WTC11 (cell line): ENCODE measurements around the gene NFAM1. TPM values are rescaled to one million over a fixed set of nuclear protein-coding genes. Genes with fewer than 3 reads are reported as not detected.

Experiments used
- ATAC-seq: fragments of 200-7000 bp; cut with Tn5 transposase; 2 replicates; pipeline ENCODE4 v1.10.0; 2021; ENCODE audit warnings: mild to moderate bottlenecking, moderate library complexity
- CTCF ChIA-PET: fragments of 300-600 bp; sonication (Branson Sonifier 250); formaldehyde crosslinking; loops from one replicate; lab custom pipeline; 2021; ENCODE audit warnings: antibody characterized with exemption; lab: Charles Lee
- POLR2A ChIA-PET: fragments of 350-600 bp; sonication (Branson Sonifier 250); formaldehyde crosslinking; loops from one replicate; lab custom pipeline; 2021; ENCODE audit warnings: antibody characterized with exemption; lab: Charles Lee
- DNase-seq: peaks from one replicate; pipeline ENCODE4 v3.0.0; 2021; ENCODE audit warnings: low spot score
- H3K27ac Mint-ChIP-seq: 2 replicates; pipeline ENCODE4 v1.8.0; 2021; ENCODE audit warnings: mixed read lengths
- H3K27me3 Mint-ChIP-seq: 2 replicates; pipeline ENCODE4 v1.8.0; 2021; ENCODE audit warnings: low read depth, mild to moderate bottlenecking, moderate library complexity, mixed read lengths
- H3K36me3 Mint-ChIP-seq: 2 replicates; pipeline ENCODE4 v1.8.0; 2021; ENCODE audit warnings: mixed read lengths
- H3K4me1 Mint-ChIP-seq: 2 replicates; pipeline ENCODE4 v1.8.0; 2022; ENCODE audit warnings: mixed read lengths
- H3K4me3 Mint-ChIP-seq: 2 replicates; pipeline ENCODE4 v1.8.0; 2021; ENCODE audit warnings: mild to moderate bottlenecking, moderate library complexity, mixed read lengths
- H3K9me3 Mint-ChIP-seq: 2 replicates; pipeline ENCODE4 v1.8.0; 2021; ENCODE audit warnings: mixed read lengths
- ATF3 ChIP-seq: sonication (generic); formaldehyde crosslinking; conservative IDR thresholded peaks from 2 replicates; pipeline ENCODE4 v1.8.1; 2022; ENCODE audit warnings: mild to moderate bottlenecking, missing genetic modification reagents
- CBFB ChIP-seq: sonication (generic); formaldehyde crosslinking; IDR thresholded peaks from 2 replicates; pipeline ENCODE4 v1.8.1; 2022; ENCODE audit warnings: mild to moderate bottlenecking, low read depth, missing genetic modification reagents
- CREM ChIP-seq: sonication (generic); formaldehyde crosslinking; IDR thresholded peaks from 2 replicates; pipeline ENCODE4 v1.8.1; 2022; ENCODE audit warnings: mild to moderate bottlenecking, missing genetic modification reagents, moderate library complexity
- ELF4 ChIP-seq: sonication (generic); formaldehyde crosslinking; IDR thresholded peaks from 2 replicates; pipeline ENCODE4 v1.8.1; 2022; ENCODE audit warnings: low read depth, mild to moderate bottlenecking, moderate library complexity, missing genetic modification reagents
- EMX1 ChIP-seq: fragments of 250-450 bp; sonication (Bioruptor Pico); IDR thresholded peaks from 2 replicates; pipeline ENCODE4 v1.8.0; 2021; ENCODE audit warnings: mild to moderate bottlenecking
- ESRRA ChIP-seq: sonication (generic); formaldehyde crosslinking; IDR thresholded peaks from 2 replicates; pipeline ENCODE4 v1.8.1; 2022; ENCODE audit warnings: mild to moderate bottlenecking, missing genetic modification reagents, borderline replicate concordance
- JAZF1 ChIP-seq: fragments of 250-450 bp; sonication (Bioruptor Pico); IDR thresholded peaks from 2 replicates; pipeline ENCODE4 v1.9.0; 2021; ENCODE audit warnings: moderate library complexity, mild to moderate bottlenecking, inconsistent platforms
- MYBL2 ChIP-seq: sonication (generic); formaldehyde crosslinking; IDR thresholded peaks from 2 replicates; pipeline ENCODE4 v1.8.1; 2023; ENCODE audit warnings: mild to moderate bottlenecking, moderate library complexity, missing genetic modification reagents
- NFYB ChIP-seq: sonication (generic); formaldehyde crosslinking; conservative IDR thresholded peaks from 2 replicates; pipeline ENCODE4 v1.8.0; 2022; ENCODE audit warnings: low read depth, missing genetic modification reagents
- NR2C2 ChIP-seq: sonication (generic); formaldehyde crosslinking; IDR thresholded peaks from 2 replicates; pipeline ENCODE4 v1.8.0; 2022; ENCODE audit warnings: mild to moderate bottlenecking, missing genetic modification reagents
- OVOL2 ChIP-seq: fragments of 250-450 bp; sonication (Bioruptor Pico); IDR thresholded peaks from 2 replicates; pipeline ENCODE4 v1.9.0; 2021; ENCODE audit warnings: mild to moderate bottlenecking, borderline replicate concordance
- PREB ChIP-seq: sonication (generic); formaldehyde crosslinking; IDR thresholded peaks from 2 replicates; pipeline ENCODE4 v1.8.1; 2022; ENCODE audit warnings: mild to moderate bottlenecking, missing genetic modification reagents, moderate library complexity, borderline replicate concordance
- SMAD4 ChIP-seq: sonication (generic); formaldehyde crosslinking; IDR thresholded peaks from 2 replicates; pipeline ENCODE4 v1.8.0; 2022; ENCODE audit warnings: mild to moderate bottlenecking, missing genetic modification reagents
- ZNF138 ChIP-seq: sonication (generic); formaldehyde crosslinking; conservative IDR thresholded peaks from 2 replicates; pipeline ENCODE4 v1.8.1; 2022; ENCODE audit warnings: mild to moderate bottlenecking, moderate library complexity, missing genetic modification reagents
- ZNF232 ChIP-seq: sonication (generic); formaldehyde crosslinking; IDR thresholded peaks from 2 replicates; pipeline ENCODE4 v1.8.0; 2022; ENCODE audit warnings: mild to moderate bottlenecking, missing genetic modification reagents
- ZNF423 ChIP-seq: fragments of 250-450 bp; sonication (Bioruptor Pico); IDR thresholded peaks from 2 replicates; pipeline ENCODE4 v2.1.2; 2022; ENCODE audit warnings: mild to moderate bottlenecking, moderate library complexity
- ZNF671 ChIP-seq: fragments of 250-450 bp; sonication (Bioruptor Pico); IDR thresholded peaks from 2 replicates; pipeline ENCODE4 v1.8.0; 2021; ENCODE audit warnings: mild to moderate bottlenecking
- total RNA-seq: library from RNA; stranded (reverse); gene quantifications from 3 replicates; pipeline ENCODE4 v1.2.3, GENCODE V29; 2021
- TF ChIP-seq, protein P1 (sequence below): sonication (generic); formaldehyde crosslinking; IDR thresholded peaks from 2 replicates; pipeline ENCODE4 v1.8.1; 2023; ENCODE audit warnings: mild to moderate bottlenecking, missing genetic modification reagents, moderate library complexity
- TF ChIP-seq, protein P2 (sequence below): fragments of 250-450 bp; sonication (Bioruptor Pico); IDR thresholded peaks from 2 replicates; pipeline ENCODE4 v2.1.2; 2022; ENCODE audit warnings: mild to moderate bottlenecking, moderate library complexity
- TF ChIP-seq, protein P3 (sequence below): sonication (generic); formaldehyde crosslinking; IDR thresholded peaks from 2 replicates; pipeline ENCODE4 v1.8.0; 2022; ENCODE audit warnings: mild to moderate bottlenecking, missing genetic modification reagents
- TF ChIP-seq, protein P4 (sequence below): fragments of 250-450 bp; sonication (Bioruptor Pico); IDR thresholded peaks from 2 replicates; pipeline ENCODE4 v1.9.0; 2021; ENCODE audit warnings: mild to moderate bottlenecking, borderline replicate concordance

NFAM1 gene
- total RNA-seq, 1 experiment from 2014 or later = 1.6 TPM

- TF ChIP-seq, protein P1, sequence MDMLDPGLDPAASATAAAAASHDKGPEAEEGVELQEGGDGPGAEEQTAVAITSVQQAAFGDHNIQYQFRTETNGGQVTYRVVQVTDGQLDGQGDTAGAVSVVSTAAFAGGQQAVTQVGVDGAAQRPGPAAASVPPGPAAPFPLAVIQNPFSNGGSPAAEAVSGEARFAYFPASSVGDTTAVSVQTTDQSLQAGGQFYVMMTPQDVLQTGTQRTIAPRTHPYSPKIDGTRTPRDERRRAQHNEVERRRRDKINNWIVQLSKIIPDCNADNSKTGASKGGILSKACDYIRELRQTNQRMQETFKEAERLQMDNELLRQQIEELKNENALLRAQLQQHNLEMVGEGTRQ (CRISPR knock-in tag) = 0 out of 2 replicates have a peak, but pooled peaks have one; percentile 16
- TF ChIP-seq ZNF138 = no peak
- no peak for TF ChIP-seq NR2C2 (CRISPR knock-in tag)
- TF ChIP-seq ZNF423 (CRISPR knock-in tag) = peak; percentile 93
- TF ChIP-seq ATF3 (CRISPR knock-in tag) = no peak
- TF ChIP-seq ESRRA (CRISPR knock-in tag) = no peak
- TF ChIP-seq JAZF1 (CRISPR knock-in tag) = no peak
- TF ChIP-seq MYBL2 (CRISPR knock-in tag) = no peak
- TF ChIP-seq ZNF232 (CRISPR knock-in tag) = no peak
- TF ChIP-seq, all 79 proteins: peak for 4
These were observed 66.9 kb downstream of the NFAM1 start (continued) for GRCh38 chr22:42365111-42365865.

- Mint-ChIP-seq H3K4me3 (peak overlapping the region; percentile 86), H3K4me1 (peaks cover 50% of the 10 kb centered on the region), H3K9me3 (no peaks in the 10 kb centered on the region), H3K27ac (peak overlapping the region; percentile 73), H3K27me3 (peaks cover 5% of the 10 kb centered on the region; the same call in 1 of the 2 replicates), H3K36me3 (peaks cover 3% of the 10 kb centered on the region; the same call in 1 of the 2 replicates)
- ChIA-PET CTCF (interaction anchor here (0.8 to 2.7 kb wide), 9 partner anchors 10 to 439 kb away, joined by 3 to 12 read pairs (median 5); partner anchors contain the start of gene TNFRSF13C), POLR2A (interaction anchor here (1.0 kb wide), 1 partner anchor 75 kb away, joined by 3 read pairs; no protein-coding TSS in a partner anchor)
- TF ChIP-seq PREB (CRISPR knock-in tag) = no peak
- no peak for TF ChIP-seq CREM (CRISPR knock-in tag)
- TF ChIP-seq OVOL2 = no peak
- TF ChIP-seq ELF4 = no peak
- TF ChIP-seq, protein P2, sequence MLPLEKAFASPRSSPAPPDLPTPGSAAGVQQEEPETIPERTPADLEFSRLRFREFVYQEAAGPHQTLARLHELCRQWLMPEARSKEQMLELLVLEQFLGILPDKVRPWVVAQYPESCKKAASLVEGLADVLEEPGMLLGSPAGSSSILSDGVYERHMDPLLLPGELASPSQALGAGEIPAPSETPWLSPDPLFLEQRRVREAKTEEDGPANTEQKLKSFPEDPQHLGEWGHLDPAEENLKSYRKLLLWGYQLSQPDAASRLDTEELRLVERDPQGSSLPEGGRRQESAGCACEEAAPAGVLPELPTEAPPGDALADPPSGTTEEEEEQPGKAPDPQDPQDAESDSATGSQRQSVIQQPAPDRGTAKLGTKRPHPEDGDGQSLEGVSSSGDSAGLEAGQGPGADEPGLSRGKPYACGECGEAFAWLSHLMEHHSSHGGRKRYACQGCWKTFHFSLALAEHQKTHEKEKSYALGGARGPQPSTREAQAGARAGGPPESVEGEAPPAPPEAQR (CRISPR knock-in tag) = no peak
- no peak for TF ChIP-seq EMX1 (CRISPR knock-in tag)
- no peak for TF ChIP-seq ZNF671
- TF ChIP-seq, protein P3, sequence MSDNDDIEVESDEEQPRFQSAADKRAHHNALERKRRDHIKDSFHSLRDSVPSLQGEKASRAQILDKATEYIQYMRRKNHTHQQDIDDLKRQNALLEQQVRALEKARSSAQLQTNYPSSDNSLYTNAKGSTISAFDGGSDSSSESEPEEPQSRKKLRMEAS = no peak; the same call in 1 of the 2 replicates
- no peak for TF ChIP-seq CBFB (CRISPR knock-in tag)
- TF ChIP-seq JAZF1 (CRISPR knock-in tag) = no peak
- TF ChIP-seq SMAD4 (CRISPR knock-in tag) = no peak
- TF ChIP-seq, protein P4, sequence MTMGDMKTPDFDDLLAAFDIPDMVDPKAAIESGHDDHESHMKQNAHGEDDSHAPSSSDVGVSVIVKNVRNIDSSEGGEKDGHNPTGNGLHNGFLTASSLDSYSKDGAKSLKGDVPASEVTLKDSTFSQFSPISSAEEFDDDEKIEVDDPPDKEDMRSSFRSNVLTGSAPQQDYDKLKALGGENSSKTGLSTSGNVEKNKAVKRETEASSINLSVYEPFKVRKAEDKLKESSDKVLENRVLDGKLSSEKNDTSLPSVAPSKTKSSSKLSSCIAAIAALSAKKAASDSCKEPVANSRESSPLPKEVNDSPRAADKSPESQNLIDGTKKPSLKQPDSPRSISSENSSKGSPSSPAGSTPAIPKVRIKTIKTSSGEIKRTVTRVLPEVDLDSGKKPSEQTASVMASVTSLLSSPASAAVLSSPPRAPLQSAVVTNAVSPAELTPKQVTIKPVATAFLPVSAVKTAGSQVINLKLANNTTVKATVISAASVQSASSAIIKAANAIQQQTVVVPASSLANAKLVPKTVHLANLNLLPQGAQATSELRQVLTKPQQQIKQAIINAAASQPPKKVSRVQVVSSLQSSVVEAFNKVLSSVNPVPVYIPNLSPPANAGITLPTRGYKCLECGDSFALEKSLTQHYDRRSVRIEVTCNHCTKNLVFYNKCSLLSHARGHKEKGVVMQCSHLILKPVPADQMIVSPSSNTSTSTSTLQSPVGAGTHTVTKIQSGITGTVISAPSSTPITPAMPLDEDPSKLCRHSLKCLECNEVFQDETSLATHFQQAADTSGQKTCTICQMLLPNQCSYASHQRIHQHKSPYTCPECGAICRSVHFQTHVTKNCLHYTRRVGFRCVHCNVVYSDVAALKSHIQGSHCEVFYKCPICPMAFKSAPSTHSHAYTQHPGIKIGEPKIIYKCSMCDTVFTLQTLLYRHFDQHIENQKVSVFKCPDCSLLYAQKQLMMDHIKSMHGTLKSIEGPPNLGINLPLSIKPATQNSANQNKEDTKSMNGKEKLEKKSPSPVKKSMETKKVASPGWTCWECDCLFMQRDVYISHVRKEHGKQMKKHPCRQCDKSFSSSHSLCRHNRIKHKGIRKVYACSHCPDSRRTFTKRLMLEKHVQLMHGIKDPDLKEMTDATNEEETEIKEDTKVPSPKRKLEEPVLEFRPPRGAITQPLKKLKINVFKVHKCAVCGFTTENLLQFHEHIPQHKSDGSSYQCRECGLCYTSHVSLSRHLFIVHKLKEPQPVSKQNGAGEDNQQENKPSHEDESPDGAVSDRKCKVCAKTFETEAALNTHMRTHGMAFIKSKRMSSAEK (CRISPR knock-in tag) = no peak
- no peak for TF ChIP-seq NFYB
- TF ChIP-seq, protein P1 (CRISPR knock-in tag) = no peak
- ATAC-seq (no peak), DNase-seq (no peak)
These were observed 67.5 kb downstream of the NFAM1 start for GRCh38 chr22:42364604-42365110.
